HG03103 (cell line): ENCODE measurements around the gene CD200.
"Not testable (repeated sequence)": the region's sequence is repeated elsewhere in the genome, so short reads cannot be mapped to it uniquely, and the experiment has no call there.

Experiments
- ATAC-seq: cut with Tn5 transposase; IDR thresholded peaks from one replicate; pipeline ENCODE4 v1.9.1; 2021; ENCODE audit warnings: low read depth; ENCODE audit not compliant: unreplicated experiment

CD200 gene

DNA sequence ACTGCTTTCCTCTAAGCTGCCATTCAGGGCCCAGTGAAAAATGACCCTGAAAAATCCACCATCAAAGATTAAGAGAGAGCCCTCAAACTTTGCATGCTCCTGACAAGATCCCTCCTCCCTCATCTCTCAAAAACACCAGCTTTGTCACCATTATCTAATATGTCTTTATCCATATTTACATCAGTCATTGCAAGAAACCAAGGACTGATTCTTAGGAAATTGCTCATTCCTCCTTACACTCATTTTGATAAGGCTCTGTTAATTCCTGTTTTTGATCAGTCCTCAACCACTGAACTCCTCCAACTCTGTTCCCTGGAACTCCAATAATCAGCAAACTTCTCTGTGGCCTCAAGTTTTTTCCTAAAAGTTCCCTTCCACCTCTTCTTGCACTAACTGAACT is 51.8 kb downstream of the CD200 start:
- no peak for ATAC-seq

DNA sequence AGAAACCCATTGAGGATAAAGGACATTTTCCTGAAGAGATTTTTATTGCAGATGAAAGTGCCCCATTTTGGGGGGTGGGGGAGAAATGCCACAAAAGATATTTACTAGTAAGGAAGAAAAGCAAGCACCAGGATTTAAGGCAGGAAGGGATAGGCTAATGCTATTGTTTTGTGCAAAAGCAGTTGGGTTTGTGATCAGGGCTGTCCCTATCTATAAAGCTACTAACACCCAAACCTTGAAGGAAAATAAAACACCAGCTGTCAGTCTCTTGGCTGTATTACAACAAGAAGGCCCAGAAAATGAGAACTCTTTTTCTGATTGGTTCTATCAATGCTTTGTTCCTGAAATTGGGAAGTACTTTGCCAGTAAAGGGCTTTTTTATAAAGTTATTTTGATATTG is 56.0 kb downstream of the CD200 start:
- ATAC-seq = no peak

DNA sequence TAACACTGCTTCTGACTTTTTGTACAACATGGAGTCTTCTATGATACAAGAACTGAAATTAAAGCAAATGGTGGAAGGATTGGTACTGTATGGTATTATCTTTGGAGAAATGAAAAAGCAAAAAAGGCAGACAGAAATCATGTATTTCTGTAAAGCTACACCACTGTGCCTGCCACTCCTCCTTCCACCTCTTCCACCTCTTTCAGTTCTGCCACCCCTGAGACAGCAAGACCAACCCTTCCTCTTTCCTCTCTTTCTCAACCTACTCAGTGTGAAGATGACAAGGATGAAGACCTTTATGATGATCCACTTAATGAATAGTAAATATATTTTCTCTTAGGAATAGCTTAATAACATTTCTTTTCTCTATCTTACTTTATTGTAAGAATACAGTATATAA is 57.0 kb downstream of the CD200 start:
- ATAC-seq = no peak

DNA sequence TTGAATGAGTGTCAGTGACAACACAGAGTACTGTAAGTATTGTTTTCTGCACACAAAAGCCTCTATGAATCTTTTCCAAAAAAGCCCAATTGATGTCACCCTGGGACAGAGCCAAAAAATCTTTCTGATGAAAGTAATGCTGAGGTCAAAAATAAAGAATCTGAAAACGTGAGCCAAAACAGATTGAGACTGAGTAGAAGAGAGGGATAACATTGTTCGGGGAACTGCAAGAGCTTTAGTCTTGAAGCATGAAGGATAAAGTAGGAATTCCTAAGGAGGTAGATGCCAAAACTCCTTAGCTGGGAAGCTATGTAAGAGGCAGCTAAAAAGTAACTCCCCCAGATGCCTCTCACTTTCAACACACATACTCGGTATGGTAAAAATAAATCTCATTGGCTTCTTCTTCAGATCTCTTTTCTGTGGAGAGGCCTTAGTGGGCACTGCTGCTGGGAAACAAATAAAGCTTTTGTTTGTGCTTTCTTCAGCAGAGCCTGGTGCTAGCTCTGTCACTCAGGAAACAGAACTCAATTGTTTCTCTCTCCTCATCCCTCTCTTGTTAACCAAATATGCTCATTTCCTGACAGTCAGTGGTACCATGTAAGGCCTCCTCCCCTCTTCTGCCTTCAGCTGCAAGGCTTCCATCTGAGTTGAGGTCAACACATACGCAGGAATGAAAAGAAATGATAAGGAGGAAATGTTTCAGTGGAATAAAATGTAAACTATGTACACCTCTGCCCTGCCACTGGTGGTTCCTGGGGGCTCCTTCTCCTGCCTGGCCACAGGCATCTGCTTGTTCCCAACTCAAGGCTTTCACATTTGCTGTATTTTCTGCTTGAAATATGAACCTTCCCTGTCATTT is 58.1 kb downstream of the CD200 start:
- ATAC-seq = no peak

DNA sequence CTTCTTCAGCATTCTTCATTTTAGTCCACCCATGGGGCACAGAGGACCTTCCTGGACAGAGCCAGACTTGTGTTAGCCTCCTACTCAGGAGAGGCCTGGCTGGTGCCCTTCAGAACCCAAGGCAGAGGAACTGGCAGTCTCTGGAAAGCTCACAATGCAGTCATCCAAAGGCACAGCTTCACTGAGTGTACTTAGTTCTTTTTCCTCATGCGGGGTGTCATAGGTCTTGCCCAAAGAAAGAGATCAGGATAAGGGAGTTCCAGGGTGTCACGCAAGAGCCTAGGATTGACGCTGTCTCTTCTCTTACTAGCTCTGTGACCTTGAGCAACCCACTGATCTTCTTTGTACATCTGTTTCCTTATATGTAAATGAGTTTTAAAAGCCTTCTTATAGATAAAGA is 58.7 kb downstream of the CD200 start:
- ATAC-seq = no peak

DNA sequence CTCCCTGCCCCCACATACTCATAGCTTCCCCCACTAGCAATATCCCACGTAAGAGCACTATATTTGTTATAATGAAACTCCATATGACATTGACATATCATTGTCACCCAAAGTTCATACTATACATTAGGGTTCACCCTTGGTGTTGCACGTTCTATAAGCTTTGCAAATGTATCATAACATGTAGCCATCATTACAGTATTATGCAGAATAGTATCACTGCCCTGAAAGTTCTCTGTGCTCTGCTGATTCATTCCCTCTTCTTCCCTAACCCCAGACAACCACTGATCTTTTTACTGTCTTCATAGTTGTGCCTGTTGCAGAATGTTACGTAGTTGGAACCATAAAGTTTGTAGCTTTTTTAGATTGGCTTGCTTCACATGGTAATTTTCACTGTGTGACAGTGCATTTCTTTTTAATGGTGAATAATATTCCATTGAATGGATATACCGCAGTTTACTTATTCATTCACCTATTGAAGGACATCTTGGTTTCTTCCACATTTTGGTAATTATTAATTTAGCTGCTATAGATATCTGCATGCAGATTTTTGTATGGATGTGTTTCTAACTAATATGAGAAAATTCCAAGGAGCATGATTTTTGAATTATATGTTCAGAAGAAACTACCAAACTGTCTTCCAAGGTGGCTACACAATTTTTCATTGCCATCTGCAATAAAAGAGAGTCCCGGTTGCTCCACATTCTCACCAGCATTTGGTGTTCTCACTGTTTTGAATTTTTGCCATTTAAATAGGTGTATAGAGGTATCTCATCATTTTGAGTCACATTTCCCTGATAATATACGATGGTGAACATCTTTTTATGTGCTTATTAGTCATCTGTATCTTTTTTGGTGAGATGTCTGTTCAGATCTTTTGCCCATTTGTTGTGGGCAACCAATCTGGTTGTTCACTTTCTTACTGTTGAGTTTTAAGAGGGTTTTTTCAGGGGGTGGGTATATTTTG is 59.7 kb downstream of the CD200 start:
- no peak for ATAC-seq

DNA sequence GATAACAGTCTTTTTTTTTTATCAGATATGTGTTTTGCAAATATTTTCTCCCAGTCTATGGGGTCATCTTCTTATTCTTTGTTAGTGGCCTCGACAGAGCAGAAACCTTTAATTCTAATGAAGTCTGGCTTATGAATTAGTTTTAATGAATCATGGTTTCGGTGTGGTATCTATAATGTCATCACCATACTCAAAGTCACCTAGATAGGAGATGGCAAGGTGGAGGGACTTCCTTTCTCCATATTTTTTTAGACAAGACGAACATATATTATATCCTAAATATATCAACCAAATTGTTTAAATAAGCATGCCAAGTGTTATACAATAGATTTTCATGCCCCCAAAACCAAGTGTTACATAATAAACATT is 60.4 kb downstream of the CD200 start:
- no peak for ATAC-seq

DNA sequence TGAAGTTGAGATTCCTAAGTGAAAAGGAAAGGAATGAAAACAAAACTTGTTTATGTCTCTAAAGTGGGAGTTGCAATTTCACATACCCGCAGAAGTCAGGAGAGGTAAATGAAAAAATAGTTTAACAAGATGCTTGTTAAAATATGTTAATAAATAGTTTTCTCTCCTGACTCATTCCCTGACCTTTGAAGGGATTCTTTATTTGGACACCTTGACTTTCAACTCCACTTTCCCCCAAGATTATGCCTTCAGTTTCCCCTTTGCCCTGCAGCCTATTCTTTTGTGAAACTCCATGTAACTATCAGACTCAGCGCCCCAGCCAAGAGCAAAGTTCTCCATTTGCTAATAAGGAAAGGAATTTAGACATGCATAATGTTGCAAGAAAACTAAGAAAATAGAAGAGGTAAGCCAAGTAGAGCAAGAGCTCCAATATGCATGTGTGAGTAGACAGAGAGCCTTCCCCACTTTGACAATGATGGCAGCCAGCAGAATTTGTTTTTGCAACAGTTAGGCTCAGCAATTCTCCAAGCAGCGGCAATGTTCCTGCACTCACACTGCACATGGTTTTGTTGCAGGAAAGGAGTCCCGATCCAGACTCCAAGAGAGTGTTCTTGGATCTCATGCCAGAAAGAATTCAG is 61.2 kb downstream of the CD200 start:
- no peak for ATAC-seq

DNA sequence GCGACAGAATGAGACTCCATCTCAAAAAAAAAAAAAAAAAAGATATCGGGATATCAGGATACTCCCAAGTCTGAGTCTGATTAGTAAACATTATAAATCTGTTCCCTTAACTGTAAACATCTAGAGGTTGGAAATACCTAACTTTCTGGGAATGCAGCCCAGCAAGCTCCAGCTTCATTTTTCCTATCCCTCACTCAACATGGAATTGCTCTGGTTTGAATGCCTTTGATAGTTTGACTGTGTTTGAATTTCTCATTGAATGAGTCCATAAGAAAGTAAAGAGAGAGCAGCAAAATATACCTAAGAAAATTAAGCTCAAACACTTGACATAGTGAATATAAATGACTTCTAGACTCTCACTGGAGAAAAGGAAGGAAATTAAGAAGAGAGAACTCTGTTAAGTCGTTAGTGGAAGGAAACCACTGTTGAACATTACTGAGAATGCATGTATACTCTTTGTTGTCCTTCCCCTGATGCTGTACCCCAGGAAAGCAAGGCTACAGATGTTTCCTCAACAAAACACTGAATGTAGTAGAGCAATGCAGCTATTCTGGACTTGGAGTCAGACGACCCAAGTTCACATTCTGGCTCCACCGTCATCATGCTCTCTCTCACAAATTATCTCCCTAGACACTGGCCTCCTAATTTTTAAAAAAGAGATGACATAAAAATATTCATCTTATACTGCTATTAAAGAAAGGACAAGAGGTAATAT is 62.4 kb downstream of the CD200 start:
- ATAC-seq = no peak

DNA sequence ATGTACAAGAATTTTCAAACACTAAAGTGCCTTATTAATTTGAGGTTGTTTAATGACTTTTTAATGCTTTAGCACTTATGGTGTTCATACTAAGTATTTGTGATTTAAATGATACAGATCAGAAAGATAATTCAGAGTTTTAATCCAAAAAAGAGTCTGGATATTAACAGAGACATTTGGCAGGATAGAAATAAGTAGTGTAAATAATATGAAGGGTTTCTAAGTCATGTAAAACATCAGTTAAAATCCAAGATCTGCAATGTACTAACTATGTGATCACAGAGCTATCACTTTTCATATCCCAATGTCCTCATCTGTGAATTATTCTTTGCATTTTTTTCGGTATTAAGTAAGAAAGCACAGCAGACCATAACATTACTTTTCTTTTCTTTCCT is 62.9 kb downstream of the CD200 start:
- ATAC-seq = no peak

DNA sequence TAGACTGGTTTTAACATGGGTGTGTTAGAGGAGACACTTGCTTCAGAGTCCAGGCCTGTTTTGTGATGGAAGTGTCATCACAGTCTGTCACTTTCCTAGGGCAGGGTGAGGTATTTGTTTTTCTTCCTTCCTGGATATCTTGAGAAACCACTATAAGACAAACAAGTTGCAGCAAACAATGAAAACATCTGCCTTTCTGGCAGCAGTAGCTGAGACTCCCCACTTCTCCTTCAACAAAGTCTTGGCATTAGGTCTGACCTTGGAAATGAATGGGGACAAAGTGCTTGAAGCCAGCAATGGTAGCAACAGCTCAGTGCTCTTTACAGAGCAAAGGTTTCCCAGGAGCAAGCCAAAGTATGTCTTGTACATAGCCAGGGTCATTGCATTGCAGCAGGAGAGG is 64.6 kb downstream of the CD200 start:
- no peak for ATAC-seq

DNA sequence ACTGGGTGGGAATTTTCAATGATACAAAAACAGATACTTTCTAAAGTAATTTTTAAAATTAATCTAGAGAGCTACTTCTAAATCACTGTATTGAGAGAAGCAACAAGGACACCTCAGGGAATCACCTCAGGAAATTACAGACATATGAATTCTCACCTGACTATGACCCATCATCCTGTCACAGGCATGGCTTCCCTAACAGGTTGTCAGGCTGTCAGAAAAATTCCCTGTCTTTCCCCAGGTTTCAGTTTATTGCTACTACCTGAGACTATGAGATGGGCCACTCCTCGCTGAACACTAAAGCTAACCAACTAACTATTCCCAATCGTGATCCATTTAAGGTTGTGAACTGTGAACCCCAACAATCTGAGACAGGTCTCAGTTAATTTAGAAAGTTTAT is 66.1 kb downstream of the CD200 start:
- ATAC-seq = no peak

DNA sequence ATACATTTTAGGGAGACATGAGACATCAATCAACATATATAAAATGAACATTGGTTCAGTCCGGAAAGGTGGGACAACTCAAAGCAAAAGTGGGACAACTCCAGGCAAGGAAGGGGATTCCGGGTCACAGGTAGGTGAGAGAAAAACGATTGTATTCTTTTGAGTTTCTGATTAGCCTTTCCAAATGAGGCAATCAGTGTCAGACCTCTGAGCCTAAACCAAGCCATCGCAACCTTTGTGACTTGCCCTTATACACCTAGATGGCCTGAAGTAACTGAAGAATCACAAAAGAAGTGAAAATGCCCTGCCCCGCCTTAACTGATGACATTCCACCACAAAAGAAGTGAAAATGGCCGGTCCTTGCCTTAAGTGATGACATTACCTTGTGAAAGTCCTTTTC is 66.6 kb downstream of the CD200 start:
- not testable (repeated sequence) for ATAC-seq

DNA sequence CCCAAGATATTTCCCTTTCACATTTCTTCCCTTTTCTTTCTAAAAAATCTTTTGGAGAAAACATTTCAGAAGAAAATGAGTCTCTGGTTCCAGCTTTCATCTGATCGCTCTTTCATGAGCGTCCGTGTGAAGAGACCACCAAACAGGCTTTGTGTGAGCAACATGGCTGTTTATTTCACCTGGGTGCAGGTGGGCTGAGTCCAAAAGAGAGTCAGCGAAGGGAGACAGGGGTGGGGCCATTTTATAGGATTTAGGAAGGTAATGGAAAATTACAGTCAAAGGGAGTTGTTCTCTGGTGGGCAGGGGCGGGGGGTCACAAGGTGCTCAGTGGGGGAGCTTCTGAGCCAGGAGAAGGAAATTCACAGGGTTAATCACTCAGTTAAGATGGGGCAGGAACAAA is 67.4 kb downstream of the CD200 start:
- not testable (repeated sequence) for ATAC-seq

DNA sequence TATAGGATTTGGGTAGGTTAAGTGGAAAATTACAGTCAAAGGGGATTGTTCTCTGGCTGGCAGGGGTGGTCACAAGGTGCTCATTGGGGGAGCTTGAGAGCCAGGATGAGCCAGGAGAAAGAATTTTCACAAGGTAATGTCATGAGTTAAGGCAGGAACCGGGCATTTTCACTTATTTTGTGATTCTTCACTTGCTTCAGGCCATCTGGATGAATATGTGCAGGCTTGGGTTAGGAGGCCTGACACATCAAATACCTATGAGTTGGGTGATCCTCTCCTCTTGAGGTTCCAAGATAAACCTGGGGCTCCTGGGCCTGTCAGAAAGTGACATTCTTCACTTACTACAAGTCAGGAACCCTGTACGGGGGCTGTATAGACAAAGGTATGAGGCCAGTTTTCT is 68.7 kb downstream of the CD200 start:
- no peak for ATAC-seq

DNA sequence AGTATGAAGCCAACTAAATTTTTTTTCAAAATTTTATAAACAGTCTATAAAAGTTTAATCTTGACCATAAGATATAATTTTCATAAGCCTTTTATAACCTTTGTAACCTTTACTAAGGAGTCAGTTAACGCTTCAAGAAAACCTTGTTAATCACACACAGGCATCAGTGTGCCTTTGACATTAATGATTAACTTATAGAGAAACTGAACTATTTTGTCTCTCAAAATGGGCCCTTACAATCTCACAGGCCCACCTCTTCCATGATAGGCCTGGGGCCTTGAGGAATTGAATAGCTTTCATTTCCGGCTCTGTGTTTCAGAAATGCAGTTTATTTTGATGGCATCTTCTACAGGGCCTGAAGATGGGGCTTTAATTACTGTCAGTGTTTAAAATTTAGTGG is 70.1 kb downstream of the CD200 start:
- ATAC-seq = no peak

DNA sequence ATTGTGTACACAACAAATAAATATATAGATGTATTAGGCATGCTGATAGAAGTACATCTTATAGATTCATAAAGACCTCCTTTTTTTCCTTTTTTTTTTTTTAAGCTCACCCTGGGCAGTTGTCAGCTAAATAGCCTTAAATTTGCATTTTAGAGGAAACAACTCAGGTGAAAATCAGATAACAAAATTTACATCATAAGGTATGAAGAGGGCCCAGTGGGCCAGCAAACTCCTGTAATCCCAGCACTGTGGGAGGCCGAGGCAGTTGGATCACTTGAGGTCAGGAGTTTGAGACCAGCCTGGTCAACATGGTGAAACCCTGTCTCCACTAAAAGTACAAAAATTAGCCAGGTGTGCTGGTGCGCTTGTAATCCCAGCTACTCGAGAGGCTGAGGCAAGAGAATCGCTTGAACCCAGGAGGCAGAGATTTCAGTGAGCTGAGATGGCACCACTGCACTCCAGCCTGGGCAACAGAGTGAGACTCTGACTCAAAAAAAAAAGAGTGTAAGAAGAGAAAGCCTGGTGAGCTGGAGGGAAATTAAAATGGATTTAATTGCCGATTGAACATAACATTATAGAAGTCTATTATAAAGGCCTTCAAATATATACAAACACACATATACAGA is 72.1 kb downstream of the CD200 start:
- not testable (repeated sequence) for ATAC-seq

DNA sequence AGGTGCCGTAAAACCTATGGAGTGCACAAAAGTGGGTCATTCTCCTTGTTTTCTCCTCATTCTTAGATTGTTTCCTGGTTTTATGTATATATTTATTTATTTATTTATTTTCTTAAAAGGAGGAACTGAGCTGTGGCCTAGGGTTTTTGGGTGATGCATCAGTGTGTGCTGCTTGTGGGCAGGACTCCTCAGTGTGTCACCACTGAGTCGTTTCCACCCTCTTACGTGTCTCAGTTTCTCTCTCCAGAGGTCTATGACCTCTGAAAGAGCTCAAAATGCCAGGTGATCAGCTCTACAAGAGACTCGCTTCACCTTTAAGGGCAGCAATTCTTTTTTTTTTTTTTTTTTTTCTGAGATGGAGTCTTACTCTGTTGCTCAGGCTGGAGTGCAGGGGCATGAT is 72.9 kb downstream of the CD200 start:
- no peak for ATAC-seq

DNA sequence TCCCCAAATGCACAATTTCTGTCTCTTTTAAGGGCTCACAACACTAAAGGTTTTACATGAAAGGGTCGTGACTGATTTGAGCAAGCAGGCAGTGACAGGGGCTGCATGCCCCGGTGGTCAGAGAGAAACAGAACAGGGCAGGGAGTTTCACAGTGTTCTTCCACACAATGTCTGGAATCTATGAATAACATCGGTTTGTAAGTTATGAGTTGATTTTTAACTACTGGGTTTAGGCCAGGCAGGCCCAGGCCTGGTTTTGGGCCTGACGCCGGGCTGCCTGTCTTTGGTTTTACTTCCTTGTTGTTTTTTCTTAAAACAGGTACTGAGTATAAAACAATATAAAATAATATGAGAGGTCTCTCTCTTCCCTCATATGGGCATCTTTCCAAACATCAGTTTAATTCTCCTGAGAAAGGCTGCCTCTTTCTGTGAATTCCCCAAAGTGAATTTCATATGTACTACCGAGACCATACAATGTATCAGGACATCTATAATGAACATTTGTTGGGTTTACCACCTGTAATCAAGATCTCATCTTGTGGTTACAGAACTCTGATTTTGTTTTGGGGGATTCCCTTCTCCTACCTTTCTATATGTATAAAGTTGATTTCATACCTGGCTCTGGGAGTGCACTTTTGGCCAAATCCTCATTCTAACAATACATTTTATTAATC is 74.4 kb downstream of the CD200 start:
- ATAC-seq = no peak
